ENCODE measurements around the gene CTLA4.

The CTLA4 gene

DNA sequence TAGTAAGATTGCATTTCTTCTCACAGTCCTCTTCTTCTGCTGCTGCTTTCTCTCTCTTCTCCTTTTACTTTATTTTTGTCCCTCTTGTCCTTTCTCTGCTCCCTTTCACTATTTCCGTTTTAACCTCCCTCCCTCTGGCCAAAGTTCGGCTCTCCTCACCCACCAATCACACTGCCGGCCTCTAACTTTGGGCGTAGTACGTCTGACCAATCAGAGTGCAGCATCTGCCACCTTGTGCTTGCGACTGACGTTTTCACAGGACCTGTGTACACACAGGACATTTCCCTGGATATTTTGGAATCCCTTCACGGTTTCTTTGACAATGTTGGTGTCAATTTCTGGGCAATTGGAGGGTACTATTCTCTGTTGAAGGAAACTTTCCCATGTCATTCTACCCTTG lies 46.4 kb downstream of the CTLA4 start:
- TF ChIP-seq GATA1 (IDR thresholded peaks at IDR 0.05; ENCODE audit: low read depth, low read length): no peak
- TF ChIP-seq POLR2A (IDR thresholded peaks at IDR 0.05; ENCODE audit: low read length): no peak
- DNase-seq: no peak

DNA sequence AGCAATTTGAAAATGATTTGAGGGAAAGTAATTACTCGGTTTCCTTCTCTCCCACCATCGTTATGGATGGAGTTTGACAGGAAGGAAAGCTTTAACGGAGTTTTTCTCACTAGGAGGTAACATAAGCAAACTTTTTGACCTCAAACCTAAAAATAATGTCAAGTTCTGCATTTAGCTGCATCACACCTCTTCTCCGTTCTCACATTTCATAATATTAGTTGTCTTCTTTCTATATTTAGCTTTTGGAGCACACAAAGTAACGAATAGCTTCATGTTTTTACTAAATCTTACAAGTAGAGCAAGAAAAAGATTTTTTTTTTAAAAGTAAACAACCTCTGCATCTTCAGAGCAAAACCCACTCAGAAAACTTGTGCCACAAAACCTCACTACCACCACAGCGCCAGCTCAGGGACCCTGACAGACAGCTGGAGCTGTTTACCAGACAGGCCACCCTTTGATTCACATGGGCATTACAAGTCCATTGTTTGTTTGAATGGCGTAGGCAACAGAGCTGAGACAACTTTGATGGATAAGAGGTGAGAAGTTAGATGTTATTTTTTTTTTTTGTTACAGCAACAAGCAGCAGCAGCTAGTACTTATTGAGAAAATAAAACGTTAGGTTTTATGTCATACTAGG lies 47.1 kb downstream of the CTLA4 start:
- TF ChIP-seq GATA1 (IDR thresholded peaks at IDR 0.05; ENCODE audit: low read depth, low read length) (no peak), POLR2A (IDR thresholded peaks at IDR 0.05; ENCODE audit: low read length) (no peak)
- DNase-seq: no peak

- no peak for DNase-seq
- TF ChIP-seq POLR2A (IDR thresholded peaks at IDR 0.05; ENCODE audit: low read length): no peak
- TF ChIP-seq GATA1 (IDR thresholded peaks at IDR 0.05; ENCODE audit: low read depth, low read length): no peak
Observed at GRCh38 chr2:203915256-203915655, 47.7 kb downstream of the CTLA4 start.

- TF ChIP-seq GATA1 (IDR thresholded peaks at IDR 0.05; ENCODE audit: low read depth, low read length): no peak
- no peak for TF ChIP-seq POLR2A (IDR thresholded peaks at IDR 0.05; ENCODE audit: low read length)
- no peak for DNase-seq
Observed at GRCh38 chr2:203916756-203917155, 49.2 kb downstream of the CTLA4 start.

GRCh38 chr2:203918264-203918663 lies 50.7 kb downstream of the CTLA4 start:
- DNase-seq: no peak
- no peak for TF ChIP-seq POLR2A (IDR thresholded peaks at IDR 0.05; ENCODE audit: low read length)
- TF ChIP-seq GATA1 (IDR thresholded peaks at IDR 0.05; ENCODE audit: low read depth, low read length): no peak

GRCh38 chr2:203918839-203919238 lies 51.3 kb downstream of the CTLA4 start:
- TF ChIP-seq POLR2A (IDR thresholded peaks at IDR 0.05; ENCODE audit: low read length) (no peak), GATA1 (IDR thresholded peaks at IDR 0.05; ENCODE audit: low read depth, low read length) (no peak)
- no peak for DNase-seq

All from erythroblast (primary cell).